NCI-H187 (cell line): Measurements from ENCODE around the gene PPP2R5E.
A peak's percentile ranks its signal among the peaks of the same experiment; 100 is the strongest.
"Not testable (repeated sequence)": the region's sequence is repeated elsewhere in the genome, so short reads cannot be mapped to it uniquely, and the experiment has no call there.

Experiments used
- DNase-seq, 2 experiments: peaks; one replicate each; lab custom pipeline; 2025; lab: John Stamatoyannopoulos, UW

Gene PPP2R5E

GRCh38 chr14:63522511-63522910 lies 20.7 kb downstream of the PPP2R5E start:
- not testable (repeated sequence) for DNase-seq

- no peak for DNase-seq
Observed at GRCh38 chr14:63517354-63517753, 25.8 kb downstream of the PPP2R5E start.

- DNase-seq = no peak
Observed at GRCh38 chr14:63515240-63515639, 27.9 kb downstream of the PPP2R5E start.

- DNase-seq = no peak
Observed at GRCh38 chr14:63513756-63514155, 29.4 kb downstream of the PPP2R5E start.

- no peak for DNase-seq
Observed at GRCh38 chr14:63512861-63513260, 30.3 kb downstream of the PPP2R5E start.

GRCh38 chr14:63510538-63510937 lies 32.6 kb downstream of the PPP2R5E start:
- DNase-seq = no peak

GRCh38 chr14:63508033-63508432 lies 35.1 kb downstream of the PPP2R5E start:
- DNase-seq = no peak

GRCh38 chr14:63504648-63505047 lies 38.5 kb downstream of the PPP2R5E start:
- DNase-seq = no peak

- no peak for DNase-seq
Observed at GRCh38 chr14:63501429-63501828, 41.7 kb downstream of the PPP2R5E start.

- no peak for DNase-seq
Observed at GRCh38 chr14:63499701-63500250, 43.4 kb downstream of the PPP2R5E start.

- no peak for DNase-seq
Observed at GRCh38 chr14:63496837-63497400, 46.3 kb downstream of the PPP2R5E start.

- no peak for DNase-seq
Observed at GRCh38 chr14:63493246-63493645, 49.9 kb downstream of the PPP2R5E start.

- DNase-seq = no peak
Observed at GRCh38 chr14:63492391-63492790, 50.8 kb downstream of the PPP2R5E start.

- no peak for DNase-seq
Observed at GRCh38 chr14:63487724-63488123, 55.5 kb downstream of the PPP2R5E start.

- DNase-seq = no peak
Observed at GRCh38 chr14:63486738-63487137, 56.4 kb downstream of the PPP2R5E start.

- DNase-seq = peak in 1 of 2 experiments; percentile 25
Observed at GRCh38 chr14:63483315-63483714, 59.9 kb downstream of the PPP2R5E start.

- no peak for DNase-seq
Observed at GRCh38 chr14:63480599-63480998, 62.6 kb downstream of the PPP2R5E start.

GRCh38 chr14:63478437-63478852 lies 64.7 kb downstream of the PPP2R5E start:
- no peak for DNase-seq

- no peak for DNase-seq
Observed at GRCh38 chr14:63478010-63478409, 65.2 kb downstream of the PPP2R5E start.

- no peak for DNase-seq
Observed at GRCh38 chr14:63477556-63477955, 65.6 kb downstream of the PPP2R5E start.

- DNase-seq = no peak
Observed at GRCh38 chr14:63475761-63476160, 67.4 kb downstream of the PPP2R5E start.

- no peak for DNase-seq
Observed at GRCh38 chr14:63474844-63475243, 68.3 kb downstream of the PPP2R5E start.

- DNase-seq = no peak
Observed at GRCh38 chr14:63474111-63474510, 69.1 kb downstream of the PPP2R5E start.
